Ectodermal cell (in vitro differentiated cells): ENCODE data around the gene LRRC1.

Source experiments
- H3K27ac ChIP-seq: 2 replicates; pipeline ENCODE4 v1.7.0; 2013; ENCODE audit warnings: mild to moderate bottlenecking, low read depth, low read length; ENCODE audit not compliant: insufficient read depth, poor library complexity, severe bottlenecking
- H3K27me3 ChIP-seq: 2 replicates; pipeline ENCODE4 v1.7.0; 2013; ENCODE audit warnings: mild to moderate bottlenecking, low read length; ENCODE audit not compliant: insufficient read depth, control insufficient read depth, poor library complexity, severe bottlenecking
- H3K36me3 ChIP-seq: one replicate; pipeline ENCODE4 v1.7.0; 2013; ENCODE audit warnings: low read length; ENCODE audit not compliant: control insufficient read depth, insufficient read depth
- H3K4me1 ChIP-seq: one replicate; pipeline ENCODE4 v1.7.0; 2013; ENCODE audit warnings: low read length; ENCODE audit not compliant: control insufficient read depth, insufficient read depth
- H3K4me3 ChIP-seq: 2 replicates; pipeline ENCODE4 v1.7.0; 2013; ENCODE audit warnings: low read depth, low read length, control low read depth; ENCODE audit not compliant: insufficient read depth
- H3K9me3 ChIP-seq: 2 replicates; pipeline ENCODE4 v1.7.0; 2013; ENCODE audit warnings: mild to moderate bottlenecking, low read length, moderate library complexity; ENCODE audit not compliant: control insufficient read depth
- WGBS, 2 experiments: methylation state at CpG; one replicate each; pipeline ENCODE4 v1.1.7; 2013; ENCODE audit warnings: missing lambda C conversion rate in 2 of 2; 5-methylcytosine and 5-hydroxymethylcytosine counted together

LRRC1 gene

DNA sequence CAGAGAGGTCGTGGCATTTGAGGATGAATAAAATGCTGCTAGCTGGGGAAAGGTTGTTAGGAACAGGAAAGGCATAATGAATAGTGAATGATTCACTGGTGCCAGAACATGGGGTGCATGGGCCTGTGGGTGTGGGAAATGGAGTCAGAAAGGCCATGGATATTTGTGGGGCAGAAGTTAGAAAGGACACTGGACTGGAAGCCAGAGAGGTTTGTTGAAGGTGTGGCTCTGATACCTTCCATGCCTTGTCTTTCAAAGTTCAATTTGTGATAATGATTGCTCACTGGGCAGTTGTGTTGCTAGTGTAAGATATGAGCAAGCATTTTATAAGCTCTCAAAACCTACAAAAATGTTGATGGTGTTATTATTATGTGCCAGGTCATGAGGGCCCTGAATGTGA lies 32.7 kb downstream of the LRRC1 start:
- Histone ChIP-seq H3K4me3 (no peak overlapping the region), H3K27ac (no peak overlapping the region)
- WGBS, 2 experiments: 81 to 91% methylated on average over 1 of the region's 1 CpG

DNA sequence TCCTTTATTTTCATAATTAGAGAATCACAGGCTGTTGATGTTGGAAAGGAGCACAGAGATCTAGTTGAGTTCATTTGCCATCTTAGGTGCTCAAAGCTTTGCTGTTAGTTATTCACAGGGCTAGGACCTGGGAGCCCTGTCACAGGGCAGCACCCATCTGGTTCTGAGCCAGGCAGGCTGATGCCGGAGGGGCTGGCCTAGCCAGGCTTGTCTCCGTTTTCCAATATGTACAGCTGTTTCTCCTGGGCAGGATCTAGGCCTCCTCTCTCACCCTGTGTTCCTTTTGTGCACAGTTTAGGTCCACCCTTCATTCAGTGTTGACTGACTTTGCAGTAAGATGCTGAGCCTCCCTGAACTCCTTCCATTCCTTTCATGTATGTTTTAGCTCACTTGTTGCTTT lies 33.4 kb downstream of the LRRC1 start:
- no peak overlapping the region for H3K4me3 ChIP-seq
- H3K27me3 ChIP-seq: no peaks in the 10 kb centered on the region
- no peaks in the 10 kb centered on the region for H3K4me1 ChIP-seq
- no peaks in the 10 kb centered on the region for H3K36me3 ChIP-seq
- 89 to 92% methylated on average over 2 of the region's 2 CpGs for WGBS, 2 experiments
- H3K9me3 ChIP-seq: no peaks in the 10 kb centered on the region
- no peak overlapping the region for H3K27ac ChIP-seq

More for the DNA sequence above, 32.7 kb downstream of the LRRC1 start:
- Histone ChIP-seq H3K27me3 (no peaks in the 10 kb centered on the region), H3K36me3 (no peaks in the 10 kb centered on the region), H3K4me1 (no peaks in the 10 kb centered on the region), H3K9me3 (no peaks in the 10 kb centered on the region)

DNA sequence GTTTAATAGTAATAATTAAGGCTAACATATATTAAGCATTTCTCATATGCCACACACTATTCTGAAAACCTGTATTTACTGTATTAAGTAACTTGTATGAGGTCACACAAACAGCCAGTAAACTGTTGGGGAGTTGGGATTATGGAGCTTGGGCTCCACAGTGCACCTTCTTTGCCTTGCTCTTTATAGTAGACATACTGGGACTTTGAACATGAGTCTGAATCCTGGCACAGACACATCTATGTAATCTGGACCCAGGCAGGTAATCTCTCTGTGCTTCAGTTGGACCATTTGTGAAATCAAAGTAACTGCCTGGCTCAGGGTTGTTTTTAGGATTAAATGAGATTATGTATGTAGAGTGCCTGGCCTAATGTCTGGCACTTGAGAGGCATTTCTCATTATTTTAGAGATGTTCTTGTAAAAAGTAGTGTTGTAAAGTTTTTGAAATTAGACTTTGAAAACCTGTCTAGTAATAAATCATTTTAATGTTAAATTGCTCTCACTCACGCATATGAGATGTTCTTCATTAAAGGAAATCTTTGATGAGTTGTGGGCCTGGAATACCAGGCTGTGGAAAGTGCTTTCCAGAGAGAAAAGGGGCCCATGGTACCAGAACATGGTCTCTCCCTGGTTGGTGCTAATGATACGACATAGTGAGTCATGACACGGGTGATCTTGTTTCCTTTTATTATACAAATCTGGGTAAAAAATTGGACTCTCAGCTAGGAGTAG lies 34.3 kb downstream of the LRRC1 start:
- Histone ChIP-seq H3K27ac (no peak overlapping the region), H3K4me3 (no peak overlapping the region), H3K4me1 (no peaks in the 10 kb centered on the region), H3K36me3 (no peaks in the 10 kb centered on the region), H3K27me3 (no peaks in the 10 kb centered on the region), H3K9me3 (no peaks in the 10 kb centered on the region)
- 94% methylated on average over 3 of the region's 3 CpGs for WGBS, 2 experiments

DNA sequence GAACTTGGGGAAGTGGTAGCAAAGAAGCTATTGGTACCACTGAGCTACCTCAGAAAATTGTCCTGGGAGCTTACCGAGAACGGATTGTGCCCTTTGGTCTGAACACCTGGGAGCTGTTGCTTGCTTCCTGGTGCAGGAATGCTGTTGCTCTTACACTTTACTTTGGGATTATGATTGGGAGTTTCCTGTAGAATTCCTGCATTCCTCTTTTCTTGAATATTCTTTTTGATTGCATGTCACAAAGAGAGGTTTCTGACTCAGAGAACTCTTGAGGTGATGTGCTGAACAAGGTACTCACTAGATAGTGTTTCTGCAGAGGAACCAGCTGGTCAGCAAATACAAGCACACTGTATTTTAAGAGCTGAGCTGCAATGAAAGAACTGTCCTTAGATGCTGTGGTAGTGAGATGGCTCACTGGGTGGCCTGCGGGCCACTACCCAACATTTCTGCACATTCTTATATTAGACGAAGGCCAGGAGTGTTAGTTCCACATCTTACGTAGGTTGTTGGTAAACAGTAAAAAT lies 35.0 kb downstream of the LRRC1 start:
- Histone ChIP-seq H3K9me3 (no peaks in the 10 kb centered on the region), H3K4me3 (no peak overlapping the region), H3K4me1 (no peaks in the 10 kb centered on the region), H3K36me3 (no peaks in the 10 kb centered on the region), H3K27me3 (no peaks in the 10 kb centered on the region), H3K27ac (no peak overlapping the region)
- WGBS, 2 experiments: 89 to 91% methylated on average over 5 of the region's 5 CpGs

DNA sequence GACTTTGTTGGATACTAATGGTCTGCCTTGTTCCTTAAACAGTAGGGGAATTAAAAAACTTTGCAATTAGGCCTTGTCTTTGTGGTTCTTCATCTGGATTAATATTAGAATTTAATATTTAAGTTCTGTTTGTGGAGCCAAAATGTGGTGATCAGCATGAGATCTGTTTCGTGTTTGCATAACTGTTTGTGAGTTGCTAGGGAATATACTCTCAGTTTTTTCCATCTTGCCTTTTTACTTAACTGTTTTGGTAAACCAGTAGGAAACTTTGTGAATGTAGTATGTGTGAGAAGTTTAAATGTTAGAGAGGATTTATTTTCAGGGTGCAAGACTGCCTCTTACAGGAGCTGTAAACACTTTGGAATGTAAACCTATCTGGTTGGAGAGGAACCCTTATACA lies 35.6 kb downstream of the LRRC1 start:
- H3K4me3 ChIP-seq: no peak overlapping the region
- no peaks in the 10 kb centered on the region for H3K9me3 ChIP-seq
- H3K4me1 ChIP-seq: no peaks in the 10 kb centered on the region
- H3K36me3 ChIP-seq: no peaks in the 10 kb centered on the region
- H3K27me3 ChIP-seq: no peaks in the 10 kb centered on the region
- H3K27ac ChIP-seq: no peak overlapping the region
- WGBS, 2 experiments: 94 to 96% methylated on average over 1 of the region's 1 CpG

DNA sequence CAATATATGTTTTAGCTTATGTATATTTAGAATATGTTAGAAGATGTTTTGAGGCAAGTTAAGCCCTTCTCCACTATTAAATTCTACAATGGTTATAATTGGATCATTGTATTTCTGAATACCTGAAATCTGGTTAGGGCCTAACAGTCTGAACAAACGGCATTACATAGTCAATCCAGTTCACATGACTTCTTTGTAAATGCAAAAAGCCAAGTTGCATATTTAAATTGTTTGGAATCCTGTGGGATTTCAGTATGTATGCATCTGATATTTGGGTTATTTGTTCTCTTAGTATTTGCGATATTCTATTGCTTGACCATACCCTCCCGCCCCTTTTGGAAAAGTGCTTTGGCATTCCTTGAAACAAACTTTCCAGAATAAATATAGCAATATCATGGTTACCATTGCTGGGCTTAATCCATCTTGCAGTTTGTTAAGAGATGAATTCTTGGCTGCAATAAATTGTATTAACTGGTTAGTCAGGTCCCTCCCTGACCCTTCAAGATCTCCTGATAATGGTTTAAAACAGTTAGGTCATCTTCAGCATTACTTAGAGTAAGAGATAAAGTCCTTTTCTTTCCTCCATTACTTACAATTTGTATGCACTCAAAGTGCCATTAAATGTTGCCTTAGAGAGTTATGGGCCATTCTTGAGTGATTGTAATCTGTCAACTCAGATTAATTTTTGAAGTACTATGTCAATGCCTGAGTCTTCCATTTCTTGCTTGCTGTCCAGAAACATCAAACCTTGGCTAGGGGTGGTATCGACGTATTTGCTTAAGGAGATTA lies 36.5 kb downstream of the LRRC1 start:
- Histone ChIP-seq H3K4me3 (no peak overlapping the region), H3K27ac (no peak overlapping the region), H3K9me3 (no peaks in the 10 kb centered on the region), H3K4me1 (no peaks in the 10 kb centered on the region), H3K36me3 (no peaks in the 10 kb centered on the region), H3K27me3 (no peaks in the 10 kb centered on the region)
- 97 to 98% methylated on average over 5 of the region's 5 CpGs for WGBS, 2 experiments

DNA sequence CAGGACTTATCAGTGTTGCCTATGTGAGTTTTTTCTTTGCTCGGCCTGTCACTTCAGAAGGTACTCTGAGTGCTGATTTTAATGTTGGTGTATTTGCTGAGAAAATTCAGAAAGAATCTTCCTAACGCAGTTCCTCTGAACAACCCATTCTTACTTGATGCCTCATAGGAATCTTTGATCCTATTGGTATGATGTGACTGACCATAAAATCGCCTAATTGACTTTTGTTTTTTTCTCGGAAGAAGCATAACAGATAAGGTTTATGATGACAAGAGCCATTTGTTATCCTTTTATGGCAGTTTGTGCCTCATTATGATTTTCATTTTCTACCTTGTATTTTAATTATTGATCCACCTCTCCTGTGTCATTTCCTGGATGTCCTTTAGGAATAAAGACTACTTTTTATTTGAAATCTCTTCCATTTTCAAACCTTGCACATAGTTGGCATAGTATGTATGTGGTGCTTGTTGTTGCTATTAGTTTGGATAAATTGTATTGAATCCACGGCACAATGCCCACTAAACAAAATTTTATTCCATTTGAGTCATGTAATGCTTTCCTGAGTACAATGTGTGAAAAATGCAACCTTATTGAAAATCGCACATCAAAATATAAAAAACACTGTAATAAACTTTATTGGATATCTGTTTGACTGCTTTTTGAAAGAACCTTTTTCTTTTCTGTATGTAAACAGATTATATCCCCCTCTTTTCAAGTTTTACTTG lies 37.3 kb downstream of the LRRC1 start:
- Histone ChIP-seq H3K27me3 (no peaks in the 10 kb centered on the region), H3K36me3 (no peaks in the 10 kb centered on the region), H3K4me3 (no peak overlapping the region), H3K27ac (no peak overlapping the region), H3K9me3 (no peaks in the 10 kb centered on the region), H3K4me1 (no peaks in the 10 kb centered on the region)
- WGBS, 2 experiments: 92 to 95% methylated on average over 4 to 5 of the region's 6 CpGs

DNA sequence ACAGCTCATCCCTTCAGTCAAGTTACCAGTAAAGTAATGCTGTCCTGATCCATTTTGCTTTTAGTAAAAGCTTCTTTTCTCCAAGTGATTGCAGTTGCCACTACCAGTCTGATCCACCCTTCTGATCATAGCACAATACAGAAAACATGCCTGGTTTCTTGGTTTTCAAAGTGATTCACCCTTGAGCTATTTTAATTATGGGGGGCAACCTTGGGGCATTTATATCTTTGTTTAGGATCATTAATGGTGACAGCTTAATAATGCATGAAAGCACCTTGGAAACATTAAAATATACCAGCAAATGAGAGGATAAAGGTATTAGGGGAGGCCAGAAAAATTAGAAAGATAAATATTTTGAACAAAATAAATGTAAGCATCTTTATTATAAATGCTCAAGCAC lies 38.4 kb downstream of the LRRC1 start:
- no peak overlapping the region for H3K27ac ChIP-seq
- H3K36me3 ChIP-seq: no peaks in the 10 kb centered on the region
- no peaks in the 10 kb centered on the region for H3K9me3 ChIP-seq
- no peaks in the 10 kb centered on the region for H3K4me1 ChIP-seq
- no peaks in the 10 kb centered on the region for H3K27me3 ChIP-seq
- no peak overlapping the region for H3K4me3 ChIP-seq

DNA sequence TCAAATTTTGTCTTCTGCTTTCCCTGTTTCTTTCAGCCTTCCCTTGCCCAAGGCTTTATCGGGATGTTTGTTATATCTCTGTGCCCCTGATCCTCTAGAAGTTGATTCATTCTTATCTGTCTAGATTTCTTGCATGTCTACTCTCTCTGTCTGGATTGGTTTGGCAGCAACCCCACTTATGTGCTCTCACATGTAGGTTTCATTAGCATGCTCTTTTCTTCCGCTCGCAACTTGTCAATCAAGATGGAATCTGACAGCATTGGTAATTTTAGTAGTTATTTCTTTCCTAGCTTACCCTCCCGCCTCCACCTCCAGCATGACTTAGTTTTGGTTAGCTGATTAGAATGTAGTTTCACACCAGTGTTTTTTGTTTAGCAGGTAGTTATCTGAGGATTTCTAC lies 39.3 kb downstream of the LRRC1 start:
- Histone ChIP-seq H3K27me3 (no peaks in the 10 kb centered on the region), H3K36me3 (no peaks in the 10 kb centered on the region), H3K9me3 (no peaks in the 10 kb centered on the region), H3K27ac (no peak overlapping the region), H3K4me1 (peaks cover 9% of the 10 kb centered on the region), H3K4me3 (no peak overlapping the region)
- 89 to 94% methylated on average over 3 to 4 of the region's 4 CpGs for WGBS, 2 experiments
